NT2/D1 (cell line): ENCODE results near the gene SARDH.
"Not testable (repeated sequence)": the region's sequence is repeated elsewhere in the genome, so short reads cannot be mapped to it uniquely, and the experiment has no call there.

Source experiments
- DNase-seq: peaks from one replicate; pipeline ENCODE4 v3.0.0-alpha.2; 2011; ENCODE audit warnings: low read depth, low spot score
- H3K27me3 ChIP-seq: 2 replicates; pipeline ENCODE4 v1.6.0; 2011; ENCODE audit warnings: mild to moderate bottlenecking; ENCODE audit not compliant: insufficient read length, insufficient read depth
- H3K36me3 ChIP-seq: 2 replicates; pipeline ENCODE4 v1.6.1; 2011; ENCODE audit warnings: mild to moderate bottlenecking, low read length, mixed read lengths; ENCODE audit not compliant: insufficient read depth, insufficient read length
- H3K4me1 ChIP-seq: 2 replicates; pipeline ENCODE4 v1.5.1; 2011; ENCODE audit not compliant: insufficient read depth, insufficient read length
- H3K4me3 ChIP-seq: 2 replicates; pipeline ENCODE4 v1.5.1; 2011; ENCODE audit warnings: low read depth; ENCODE audit not compliant: insufficient read length
- H3K9ac ChIP-seq: 2 replicates; pipeline ENCODE4 v1.6.0; 2011; ENCODE audit warnings: low read depth; ENCODE audit not compliant: insufficient read length
- H3K9me3 ChIP-seq: 2 replicates; pipeline ENCODE4 v1.5.1; 2011; ENCODE audit warnings: mild to moderate bottlenecking, low read length; ENCODE audit not compliant: insufficient read depth
- SUZ12 ChIP-seq: IDR thresholded peaks from 2 replicates; pipeline ENCODE4 v1.6.1; 2011; ENCODE audit not compliant: insufficient read length, insufficient read depth; ENCODE audit errors: extremely low read depth
- YY1 ChIP-seq: IDR thresholded peaks from 2 replicates; pipeline ENCODE4 v1.6.1; 2011; ENCODE audit not compliant: insufficient read length, insufficient read depth
- ZNF274 ChIP-seq: IDR thresholded peaks from 2 replicates; pipeline ENCODE4 v1.6.1; 2011; ENCODE audit warnings: mild to moderate bottlenecking, low read depth, low read length

Gene SARDH

GRCh38 chr9:133769511-133770075, 31.4 kb upstream of the SARDH start:
- Histone ChIP-seq H3K4me1 (no peaks in the 10 kb centered on the region), H3K9ac (no peak overlapping the region), H3K9me3 (peaks cover 20% of the 10 kb centered on the region), H3K36me3 (peaks cover 50% of the 10 kb centered on the region), H3K27me3 (no peaks in the 10 kb centered on the region), H3K4me3 (no peak overlapping the region)
- no peak for TF ChIP-seq YY1
- no peak for DNase-seq

GRCh38 chr9:133768859-133769510, 30.8 kb upstream of the SARDH start:
- Histone ChIP-seq H3K9me3 (peaks cover 14% of the 10 kb centered on the region), H3K4me1 (no peaks in the 10 kb centered on the region), H3K36me3 (peaks cover 44% of the 10 kb centered on the region), H3K4me3 (no peak overlapping the region), H3K27me3 (no peaks in the 10 kb centered on the region), H3K9ac (peak overlapping the region; percentile 8)
- peak; percentile 28 for DNase-seq
- TF ChIP-seq YY1 (no peak), SUZ12 (no peak), ZNF274 (no peak)

DNA sequence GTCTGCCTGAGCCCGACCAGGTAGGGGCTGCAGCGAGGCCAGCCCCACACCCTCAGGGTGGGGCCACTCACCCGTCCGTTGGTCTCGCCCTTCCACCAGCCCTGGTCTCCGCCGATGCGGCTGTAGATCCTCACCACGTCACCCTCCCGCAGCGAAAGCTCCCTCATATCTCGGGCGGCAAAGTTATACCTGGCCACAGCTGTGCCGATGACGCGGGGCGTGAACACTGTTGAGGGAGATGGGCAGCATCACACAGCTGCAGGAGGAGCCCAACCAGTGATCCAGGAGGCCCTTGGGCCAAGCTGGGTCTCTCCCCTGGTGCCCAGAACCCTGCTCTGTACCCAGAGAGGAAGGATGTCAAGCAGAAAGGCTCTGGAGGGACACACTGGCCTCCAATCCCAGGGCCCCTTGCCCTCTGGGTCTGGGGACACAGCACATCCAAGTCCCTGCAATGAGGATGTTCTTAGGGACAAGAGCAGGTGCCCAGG, 30.3 kb upstream of the SARDH start:
- H3K27me3 ChIP-seq = no peaks in the 10 kb centered on the region
- H3K4me1 ChIP-seq = peaks cover 4% of the 10 kb centered on the region
- DNase-seq = no peak
- H3K36me3 ChIP-seq = peaks cover 44% of the 10 kb centered on the region
- H3K9me3 ChIP-seq = peaks cover 14% of the 10 kb centered on the region
- TF ChIP-seq SUZ12 = no peak
- TF ChIP-seq ZNF274 = no peak
- TF ChIP-seq YY1 = no peak
- peak overlapping the region; percentile 8 for H3K9ac ChIP-seq
- H3K4me3 ChIP-seq = no peak overlapping the region

DNA sequence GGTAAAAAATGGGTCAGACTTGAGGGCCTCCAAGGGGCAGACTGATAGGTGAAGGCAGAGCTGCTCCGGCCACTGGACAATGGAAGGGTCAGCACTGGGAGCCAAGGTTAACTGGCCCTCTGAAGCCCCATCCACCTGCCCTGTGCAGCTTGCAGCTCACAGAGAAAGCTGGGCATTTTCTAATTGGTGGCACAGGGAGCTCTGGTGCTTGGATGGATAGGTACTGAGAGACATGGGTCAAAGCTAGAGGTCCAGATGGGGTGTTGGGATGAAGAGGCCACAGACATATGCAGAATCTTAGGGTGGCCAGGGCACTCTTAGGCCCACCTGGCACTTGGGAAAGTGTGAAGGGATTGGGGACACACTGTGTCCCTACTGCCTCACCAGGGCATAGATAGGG, 29.5 kb upstream of the SARDH start:
- DNase-seq = no peak
- peaks cover 49% of the 10 kb centered on the region for H3K36me3 ChIP-seq
- H3K27me3 ChIP-seq = no peaks in the 10 kb centered on the region
- no peak for TF ChIP-seq SUZ12
- no peak for TF ChIP-seq ZNF274
- TF ChIP-seq YY1 = no peak
- no peak overlapping the region for H3K4me3 ChIP-seq
- H3K9me3 ChIP-seq = peaks cover 14% of the 10 kb centered on the region
- H3K4me1 ChIP-seq = peaks cover 8% of the 10 kb centered on the region
- H3K9ac ChIP-seq = no peak overlapping the region

GRCh38 chr9:133767008-133767407, 28.9 kb upstream of the SARDH start:
- H3K4me1 ChIP-seq = peaks cover 11% of the 10 kb centered on the region
- peaks cover 46% of the 10 kb centered on the region for H3K36me3 ChIP-seq
- H3K4me3 ChIP-seq = no peak overlapping the region
- no peak for TF ChIP-seq SUZ12
- TF ChIP-seq ZNF274 = no peak
- TF ChIP-seq YY1 = no peak
- H3K27me3 ChIP-seq = no peaks in the 10 kb centered on the region
- DNase-seq = no peak
- H3K9me3 ChIP-seq = peaks cover 14% of the 10 kb centered on the region
- no peak overlapping the region for H3K9ac ChIP-seq

DNA sequence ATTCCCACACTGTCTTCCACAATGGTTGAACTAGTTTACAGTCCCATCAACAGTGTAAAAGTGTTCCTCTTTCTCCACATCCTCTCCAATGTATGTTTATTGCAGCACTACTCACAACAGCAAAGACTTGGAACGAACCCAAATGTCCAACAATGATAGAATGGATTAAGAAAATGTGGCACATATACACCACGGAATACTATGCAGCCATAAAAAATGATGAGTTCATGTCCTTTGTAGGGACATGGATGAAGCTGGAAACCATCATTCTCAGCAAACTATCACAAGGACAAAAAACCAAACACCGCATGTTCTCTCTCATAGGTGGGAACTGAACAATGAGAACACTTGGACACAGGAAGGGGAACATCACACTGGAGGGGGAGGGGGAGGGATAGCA, 28.1 kb upstream of the SARDH start:
- H3K9ac ChIP-seq, H3K27me3 ChIP-seq, H3K4me3 ChIP-seq, DNase-seq: not testable (repeated sequence)
- peaks cover 13% of the 10 kb centered on the region for H3K4me1 ChIP-seq
- H3K9me3 ChIP-seq = peaks cover 14% of the 10 kb centered on the region
- peaks cover 43% of the 10 kb centered on the region for H3K36me3 ChIP-seq

- Histone ChIP-seq H3K4me3 (no peak overlapping the region), H3K9ac (peak overlapping the region; percentile 45), H3K9me3 (peaks cover 14% of the 10 kb centered on the region), H3K36me3 (peaks cover 34% of the 10 kb centered on the region), H3K4me1 (peaks cover 19% of the 10 kb centered on the region), H3K27me3 (no peaks in the 10 kb centered on the region)
- TF ChIP-seq YY1 (no peak), ZNF274 (no peak), SUZ12 (no peak)
- no peak for DNase-seq
Measured at GRCh38 chr9:133763272-133764183, 25.4 kb upstream of the SARDH start.
